GM12892 (cell line): ENCODE results near the gene OR4E2.

Experiments
- POLR2AphosphoS5 ChIP-seq: IDR thresholded peaks from 2 replicates; pipeline ENCODE4 v1.6.1; 2011; ENCODE audit warnings: low read depth, low read length, control low read depth
- TAF1 ChIP-seq: IDR thresholded peaks from 2 replicates; pipeline ENCODE4 v1.6.1; 2011; ENCODE audit warnings: low read depth, mild to moderate bottlenecking, control low read depth, low read length, borderline replicate concordance

- no peak for TF ChIP-seq POLR2AphosphoS5
- TF ChIP-seq TAF1: no peak
Measured at GRCh38 chr14:21634840-21635239, 18.8 kb upstream of the OR4E2 start, which contains the start of gene OR10G2.
